ENCODE measurements around the gene NUP214. TPM values are rescaled to one million over a fixed set of nuclear protein-coding genes. Genes with fewer than 3 reads are reported as not detected.

Gene NUP214
- polyA plus RNA-seq, 1 of the 3 experiments (the other 2 are of a cell fraction), result 8.0 TPM

DNA sequence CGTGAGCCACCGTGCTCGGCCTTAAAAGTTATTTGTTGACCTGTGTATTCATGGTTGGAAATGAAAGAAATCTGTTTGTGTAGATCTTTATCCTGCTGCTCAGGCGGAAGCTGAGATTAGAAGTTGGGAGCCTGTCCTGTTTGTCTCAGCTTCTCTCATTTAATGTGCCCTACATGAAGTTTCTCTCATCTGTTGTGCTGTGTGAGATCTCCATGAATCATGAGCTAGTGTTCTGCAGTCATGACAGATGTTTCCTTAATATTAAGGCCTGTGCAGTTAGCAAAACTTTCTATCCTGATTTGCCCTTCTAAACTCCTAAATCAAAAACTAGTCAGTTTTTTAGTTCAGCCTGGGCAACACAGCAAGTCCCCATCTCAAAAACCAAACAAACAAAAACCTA lies 91.4 kb downstream of the NUP214 start:
- Histone ChIP-seq H3K27ac (ENCODE audit: low read depth in 2 of 2, low read length in 1 of 2) (no peak overlapping the region), H3K4me3 (ENCODE audit: low read depth in 2 of 2, low read length in 1 of 2) (no peak overlapping the region), H3K36me3 (replicated peaks in 1 of 2; ENCODE audit: control insufficient read depth in 1 of 2, insufficient read depth in 2 of 2, low read length in 1 of 2) (peaks cover 22 to 27% of the 10 kb centered on the region in 2 experiments), H3K9me3 (no peaks in the 10 kb centered on the region), H3K9ac (no peak overlapping the region), H4K20me1 (ENCODE audit: insufficient read depth) (no peaks in the 10 kb centered on the region), H3K4me2 (no peak overlapping the region), H2AFZ (ENCODE audit: low read depth) (no peak overlapping the region), H3K9me2 (no peaks in the 10 kb centered on the region), H3K79me2 (ENCODE audit: insufficient read depth) (no peaks in the 10 kb centered on the region), H3K27me3 (ENCODE audit: insufficient read depth) (no peaks in the 10 kb centered on the region), H3K4me1 (ENCODE audit: control insufficient read depth in 1 of 2, insufficient read depth in 2 of 2, low read depth in 1 of 2, low read length in 1 of 2) (no peaks in the 10 kb centered on the region), H3F3A (replicated peaks; ENCODE audit: insufficient read depth) (peaks cover 7% of the 10 kb centered on the region)
- CTCF ChIA-PET, result no interaction called here
- no peak for DNase-seq
- POLR2A ChIA-PET, result no interaction called here
- WGBS (ENCODE audit: low lambda C conversion rate), result 98% methylated on average over 4 of the region's 4 CpGs
- TF ChIP-seq RFX5 (IDR thresholded peaks at IDR 0.05; ENCODE audit: low read length) (no peak), GATA2 (CRISPR knock-in tag; IDR thresholded peaks at IDR 0.05) (no peak), SIN3A (IDR thresholded peaks at IDR 0.05; ENCODE audit: borderline replicate concordance, low read depth, low read length) (no peak), RAD21 (IDR thresholded peaks at IDR 0.05; ENCODE audit: low read length) (no peak), YY1 (IDR thresholded peaks at IDR 0.05; ENCODE audit: low read depth) (no peak), CHD2 (IDR thresholded peaks at IDR 0.05; ENCODE audit: low read length, partially characterized antibody) (no peak), FOSL2 (IDR thresholded peaks at IDR 0.05; ENCODE audit: borderline replicate concordance, low read depth) (no peak)
- TF ChIP-seq, protein P1, sequence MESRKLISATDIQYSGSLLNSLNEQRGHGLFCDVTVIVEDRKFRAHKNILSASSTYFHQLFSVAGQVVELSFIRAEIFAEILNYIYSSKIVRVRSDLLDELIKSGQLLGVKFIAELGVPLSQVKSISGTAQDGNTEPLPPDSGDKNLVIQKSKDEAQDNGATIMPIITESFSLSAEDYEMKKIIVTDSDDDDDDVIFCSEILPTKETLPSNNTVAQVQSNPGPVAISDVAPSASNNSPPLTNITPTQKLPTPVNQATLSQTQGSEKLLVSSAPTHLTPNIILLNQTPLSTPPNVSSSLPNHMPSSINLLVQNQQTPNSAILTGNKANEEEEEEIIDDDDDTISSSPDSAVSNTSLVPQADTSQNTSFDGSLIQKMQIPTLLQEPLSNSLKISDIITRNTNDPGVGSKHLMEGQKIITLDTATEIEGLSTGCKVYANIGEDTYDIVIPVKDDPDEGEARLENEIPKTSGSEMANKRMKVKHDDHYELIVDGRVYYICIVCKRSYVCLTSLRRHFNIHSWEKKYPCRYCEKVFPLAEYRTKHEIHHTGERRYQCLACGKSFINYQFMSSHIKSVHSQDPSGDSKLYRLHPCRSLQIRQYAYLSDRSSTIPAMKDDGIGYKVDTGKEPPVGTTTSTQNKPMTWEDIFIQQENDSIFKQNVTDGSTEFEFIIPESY (IDR thresholded peaks at IDR 0.05; ENCODE audit: borderline replicate concordance, low read depth), result no peak
- TF ChIP-seq, protein P2, sequence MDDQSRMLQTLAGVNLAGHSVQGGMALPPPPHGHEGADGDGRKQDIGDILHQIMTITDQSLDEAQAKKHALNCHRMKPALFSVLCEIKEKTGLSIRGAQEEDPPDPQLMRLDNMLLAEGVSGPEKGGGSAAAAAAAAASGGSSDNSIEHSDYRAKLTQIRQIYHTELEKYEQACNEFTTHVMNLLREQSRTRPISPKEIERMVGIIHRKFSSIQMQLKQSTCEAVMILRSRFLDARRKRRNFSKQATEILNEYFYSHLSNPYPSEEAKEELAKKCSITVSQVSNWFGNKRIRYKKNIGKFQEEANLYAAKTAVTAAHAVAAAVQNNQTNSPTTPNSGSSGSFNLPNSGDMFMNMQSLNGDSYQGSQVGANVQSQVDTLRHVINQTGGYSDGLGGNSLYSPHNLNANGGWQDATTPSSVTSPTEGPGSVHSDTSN (IDR thresholded peaks at IDR 0.05), result no peak

DNA sequence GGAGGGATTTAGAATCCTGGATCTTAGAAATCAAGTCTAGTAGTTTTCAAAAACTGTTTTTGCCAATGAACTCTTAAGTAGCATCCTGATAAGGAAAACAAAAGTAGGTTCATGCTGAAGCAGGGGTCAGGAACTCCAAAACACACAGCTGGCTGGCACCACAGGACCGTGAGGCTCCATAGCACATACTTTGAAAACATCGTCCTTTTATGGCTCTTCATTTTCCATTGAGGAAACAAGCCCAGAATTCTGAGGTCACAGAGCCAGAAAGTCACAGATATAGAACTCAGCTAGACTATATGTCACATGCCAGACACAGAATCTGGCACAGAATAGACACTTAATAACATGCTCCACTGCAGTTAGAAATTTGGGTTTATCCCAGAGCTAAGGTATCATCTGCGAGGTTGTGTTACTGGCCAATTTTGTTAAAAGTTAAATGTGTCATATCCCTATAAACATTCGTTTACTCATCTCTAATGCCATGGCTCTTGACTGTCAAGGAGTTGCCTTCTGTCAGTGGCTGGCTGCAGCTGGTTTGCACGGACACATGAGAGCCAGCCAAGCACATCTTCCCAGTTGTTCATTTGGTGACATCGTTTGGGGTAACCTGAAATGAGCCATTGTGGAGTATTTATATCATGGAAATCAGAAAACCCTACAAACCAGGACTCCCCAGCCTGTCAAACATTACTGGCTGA lies 92.1 kb downstream of the NUP214 start:
- ChIA-PET CTCF (interaction anchor here (0.7 to 1.5 kb wide), 2 partner anchors 40 to 523 kb away, joined by 3 read pairs; no protein-coding TSS in a partner anchor), POLR2A (no interaction called here)
- Histone ChIP-seq H3K79me2 (ENCODE audit: insufficient read depth) (no peaks in the 10 kb centered on the region), H3K4me1 (ENCODE audit: control insufficient read depth in 1 of 2, insufficient read depth in 2 of 2, low read depth in 1 of 2, low read length in 1 of 2) (no peaks in the 10 kb centered on the region), H3K27ac (ENCODE audit: low read depth in 2 of 2, low read length in 1 of 2) (no peak overlapping the region), H2AFZ (ENCODE audit: low read depth) (no peak overlapping the region), H3K27me3 (ENCODE audit: insufficient read depth) (no peaks in the 10 kb centered on the region), H3K9me2 (no peaks in the 10 kb centered on the region), H3K36me3 (replicated peaks in 1 of 2; ENCODE audit: control insufficient read depth in 1 of 2, insufficient read depth in 2 of 2, low read length in 1 of 2) (peaks cover 17 to 32% of the 10 kb centered on the region in 2 experiments), H3K9ac (no peak overlapping the region), H3K4me2 (no peak overlapping the region), H3K9me3 (no peaks in the 10 kb centered on the region), H3F3A (replicated peaks; ENCODE audit: insufficient read depth) (peaks cover 7% of the 10 kb centered on the region), H4K20me1 (ENCODE audit: insufficient read depth) (no peaks in the 10 kb centered on the region), H3K4me3 (ENCODE audit: low read depth in 2 of 2, low read length in 1 of 2) (no peak overlapping the region)
- DNase-seq, result no peak
- 92% methylated on average over 6 of the region's 6 CpGs for WGBS (ENCODE audit: low lambda C conversion rate)
- TF ChIP-seq SIN3A (IDR thresholded peaks at IDR 0.05; ENCODE audit: borderline replicate concordance, low read depth, low read length) (no peak), ELF1 (IDR thresholded peaks at IDR 0.05) (no peak), YY1 (IDR thresholded peaks at IDR 0.05; ENCODE audit: low read depth) (no peak)
- TF ChIP-seq, protein P1 (IDR thresholded peaks at IDR 0.05; ENCODE audit: borderline replicate concordance, low read depth), result no peak
- TF ChIP-seq, protein P3, sequence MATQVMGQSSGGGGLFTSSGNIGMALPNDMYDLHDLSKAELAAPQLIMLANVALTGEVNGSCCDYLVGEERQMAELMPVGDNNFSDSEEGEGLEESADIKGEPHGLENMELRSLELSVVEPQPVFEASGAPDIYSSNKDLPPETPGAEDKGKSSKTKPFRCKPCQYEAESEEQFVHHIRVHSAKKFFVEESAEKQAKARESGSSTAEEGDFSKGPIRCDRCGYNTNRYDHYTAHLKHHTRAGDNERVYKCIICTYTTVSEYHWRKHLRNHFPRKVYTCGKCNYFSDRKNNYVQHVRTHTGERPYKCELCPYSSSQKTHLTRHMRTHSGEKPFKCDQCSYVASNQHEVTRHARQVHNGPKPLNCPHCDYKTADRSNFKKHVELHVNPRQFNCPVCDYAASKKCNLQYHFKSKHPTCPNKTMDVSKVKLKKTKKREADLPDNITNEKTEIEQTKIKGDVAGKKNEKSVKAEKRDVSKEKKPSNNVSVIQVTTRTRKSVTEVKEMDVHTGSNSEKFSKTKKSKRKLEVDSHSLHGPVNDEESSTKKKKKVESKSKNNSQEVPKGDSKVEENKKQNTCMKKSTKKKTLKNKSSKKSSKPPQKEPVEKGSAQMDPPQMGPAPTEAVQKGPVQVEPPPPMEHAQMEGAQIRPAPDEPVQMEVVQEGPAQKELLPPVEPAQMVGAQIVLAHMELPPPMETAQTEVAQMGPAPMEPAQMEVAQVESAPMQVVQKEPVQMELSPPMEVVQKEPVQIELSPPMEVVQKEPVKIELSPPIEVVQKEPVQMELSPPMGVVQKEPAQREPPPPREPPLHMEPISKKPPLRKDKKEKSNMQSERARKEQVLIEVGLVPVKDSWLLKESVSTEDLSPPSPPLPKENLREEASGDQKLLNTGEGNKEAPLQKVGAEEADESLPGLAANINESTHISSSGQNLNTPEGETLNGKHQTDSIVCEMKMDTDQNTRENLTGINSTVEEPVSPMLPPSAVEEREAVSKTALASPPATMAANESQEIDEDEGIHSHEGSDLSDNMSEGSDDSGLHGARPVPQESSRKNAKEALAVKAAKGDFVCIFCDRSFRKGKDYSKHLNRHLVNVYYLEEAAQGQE (IDR thresholded peaks at IDR 0.05; ENCODE audit: low read depth, low read length), result no peak
- TF ChIP-seq, protein P4, sequence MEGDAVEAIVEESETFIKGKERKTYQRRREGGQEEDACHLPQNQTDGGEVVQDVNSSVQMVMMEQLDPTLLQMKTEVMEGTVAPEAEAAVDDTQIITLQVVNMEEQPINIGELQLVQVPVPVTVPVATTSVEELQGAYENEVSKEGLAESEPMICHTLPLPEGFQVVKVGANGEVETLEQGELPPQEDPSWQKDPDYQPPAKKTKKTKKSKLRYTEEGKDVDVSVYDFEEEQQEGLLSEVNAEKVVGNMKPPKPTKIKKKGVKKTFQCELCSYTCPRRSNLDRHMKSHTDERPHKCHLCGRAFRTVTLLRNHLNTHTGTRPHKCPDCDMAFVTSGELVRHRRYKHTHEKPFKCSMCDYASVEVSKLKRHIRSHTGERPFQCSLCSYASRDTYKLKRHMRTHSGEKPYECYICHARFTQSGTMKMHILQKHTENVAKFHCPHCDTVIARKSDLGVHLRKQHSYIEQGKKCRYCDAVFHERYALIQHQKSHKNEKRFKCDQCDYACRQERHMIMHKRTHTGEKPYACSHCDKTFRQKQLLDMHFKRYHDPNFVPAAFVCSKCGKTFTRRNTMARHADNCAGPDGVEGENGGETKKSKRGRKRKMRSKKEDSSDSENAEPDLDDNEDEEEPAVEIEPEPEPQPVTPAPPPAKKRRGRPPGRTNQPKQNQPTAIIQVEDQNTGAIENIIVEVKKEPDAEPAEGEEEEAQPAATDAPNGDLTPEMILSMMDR (IDR thresholded peaks at IDR 0.05), result no peak
- TF ChIP-seq, protein P5, sequence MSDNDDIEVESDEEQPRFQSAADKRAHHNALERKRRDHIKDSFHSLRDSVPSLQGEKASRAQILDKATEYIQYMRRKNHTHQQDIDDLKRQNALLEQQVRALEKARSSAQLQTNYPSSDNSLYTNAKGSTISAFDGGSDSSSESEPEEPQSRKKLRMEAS (IDR thresholded peaks at IDR 0.05; ENCODE audit: low read depth), result no peak

All from SK-N-SH (cell line).